Neural crest cell (in vitro differentiated cells): ENCODE results near the gene SZRD1. TPM values are rescaled to one million over a fixed set of nuclear protein-coding genes. Genes with fewer than 3 reads are reported as not detected.

ENCODE experiments used
- DNase-seq: peaks from one replicate; pipeline ENCODE4 v3.0.0; 2021; ENCODE audit warnings: low read depth, mixed read lengths, low spot score
- H3K27ac Mint-ChIP-seq: one replicate; pipeline ENCODE4 v1.8.0; 2021; ENCODE audit warnings: mild to moderate bottlenecking, mixed read lengths; ENCODE audit not compliant: unreplicated experiment
- H3K27me3 Mint-ChIP-seq: 2 replicates; pipeline ENCODE4 v1.8.0; 2021; ENCODE audit warnings: low read depth, mild to moderate bottlenecking, mixed read lengths
- H3K36me3 Mint-ChIP-seq: 2 replicates; pipeline ENCODE4 v1.8.0; 2021; ENCODE audit warnings: low read depth, mild to moderate bottlenecking, mixed read lengths
- H3K4me1 Mint-ChIP-seq: 2 replicates; pipeline ENCODE4 v1.8.0; 2021; ENCODE audit warnings: mixed read lengths
- H3K4me3 Mint-ChIP-seq: one replicate; pipeline ENCODE4 v1.8.0; 2021; ENCODE audit warnings: mild to moderate bottlenecking, mixed read lengths
- H3K9me3 Mint-ChIP-seq: 2 replicates; pipeline ENCODE4 v1.8.0; 2021; ENCODE audit warnings: mixed read lengths
- CTCF ChIP-seq: fragments of 200-600 bp; sonication (generic); conservative IDR thresholded peaks from 2 replicates; pipeline ENCODE4 v1.5.0; 2021; ENCODE audit warnings: antibody characterized with exemption, mild to moderate bottlenecking
- total RNA-seq: library from RNA; stranded (reverse); gene quantifications from 2 replicates; pipeline ENCODE4 v1.2.1, GENCODE V29; 2021

Gene SZRD1
- total RNA-seq, 1 donor from 2014 or later, result 153 TPM

GRCh38 chr1:16396591-16396990 lies 29.5 kb downstream of the SZRD1 start:
- DNase-seq, result no peak
- Mint-ChIP-seq H3K27ac (peak overlapping the region; percentile 71), H3K4me1 (peaks cover 15% of the 10 kb centered on the region), H3K4me3 (no peak overlapping the region), H3K27me3 (no peaks in the 10 kb centered on the region), H3K9me3 (no peaks in the 10 kb centered on the region), H3K36me3 (no peaks in the 10 kb centered on the region)
- no peak for TF ChIP-seq CTCF

DNA sequence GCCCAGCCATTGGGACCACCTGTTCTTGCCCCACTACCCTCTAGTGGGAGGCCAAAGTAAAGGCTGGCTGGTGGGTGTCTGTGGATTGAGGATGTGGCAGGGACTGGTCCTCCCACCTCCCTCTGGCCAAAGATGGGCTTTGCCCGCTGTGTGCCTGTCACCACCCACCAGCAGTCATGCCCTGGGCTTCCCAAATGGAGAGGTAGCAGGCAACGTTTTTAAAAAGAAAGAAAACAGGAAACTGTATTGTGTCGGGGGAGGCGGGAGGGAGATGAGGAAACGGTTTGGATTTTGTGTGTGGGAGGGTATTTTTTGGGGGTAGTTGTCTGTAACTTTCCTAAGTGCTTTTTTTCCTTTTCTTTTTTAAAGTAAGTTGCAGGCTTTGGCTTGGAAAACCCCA lies 30.1 kb downstream of the SZRD1 start:
- TF ChIP-seq CTCF, result no peak
- H3K36me3 Mint-ChIP-seq, result no peaks in the 10 kb centered on the region

GRCh38 chr1:16398371-16398953 lies 31.4 kb downstream of the SZRD1 start:
- H3K4me3 Mint-ChIP-seq, result no peak overlapping the region
- no peak overlapping the region for H3K27ac Mint-ChIP-seq
- DNase-seq, result no peak
- H3K36me3 Mint-ChIP-seq, result no peaks in the 10 kb centered on the region
- H3K4me1 Mint-ChIP-seq, result no peaks in the 10 kb centered on the region
- no peaks in the 10 kb centered on the region for H3K9me3 Mint-ChIP-seq
- TF ChIP-seq CTCF, result no peak
- no peaks in the 10 kb centered on the region for H3K27me3 Mint-ChIP-seq

More for the DNA sequence above, 30.1 kb downstream of the SZRD1 start:
- Mint-ChIP-seq H3K4me1 (peaks cover 10% of the 10 kb centered on the region), H3K9me3 (no peaks in the 10 kb centered on the region), H3K27ac (no peak overlapping the region), H3K27me3 (no peaks in the 10 kb centered on the region), H3K4me3 (no peak overlapping the region)
- no peak for DNase-seq

- no peak overlapping the region for H3K4me3 Mint-ChIP-seq
- H3K36me3 Mint-ChIP-seq, result no peaks in the 10 kb centered on the region
- H3K27me3 Mint-ChIP-seq, result no peaks in the 10 kb centered on the region
- H3K27ac Mint-ChIP-seq, result peak overlapping the region; percentile 32
- no peak for TF ChIP-seq CTCF
- DNase-seq, result no peak
- peaks cover 4% of the 10 kb centered on the region for H3K4me1 Mint-ChIP-seq
- no peaks in the 10 kb centered on the region for H3K9me3 Mint-ChIP-seq
These were observed 35.7 kb downstream of the SZRD1 start for GRCh38 chr1:16402742-16403141.

DNA sequence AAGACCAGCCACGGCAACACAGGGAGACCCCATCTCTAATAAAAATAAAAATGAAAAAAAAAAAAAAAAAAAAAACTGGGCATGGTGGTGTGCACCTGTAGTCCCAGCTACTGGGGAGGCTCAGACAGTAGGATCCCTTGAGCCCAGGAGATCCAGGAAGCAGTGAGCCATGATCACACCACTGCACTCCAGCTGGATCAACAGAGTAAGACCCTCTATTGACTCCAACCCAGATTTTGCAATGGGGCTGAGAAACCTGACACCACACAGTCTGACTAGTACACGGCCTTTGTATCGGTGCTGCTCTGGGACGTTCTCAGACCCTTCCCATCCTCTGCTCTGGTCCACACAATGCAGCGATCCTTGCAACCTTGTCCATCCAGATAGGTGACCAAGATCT lies 38.4 kb downstream of the SZRD1 start:
- Mint-ChIP-seq H3K9me3 (no peaks in the 10 kb centered on the region), H3K27me3 (no peaks in the 10 kb centered on the region), H3K36me3 (no peaks in the 10 kb centered on the region), H3K4me1 (peaks cover 4% of the 10 kb centered on the region), H3K27ac (no peak overlapping the region), H3K4me3 (no peak overlapping the region)
- no peak for TF ChIP-seq CTCF
- no peak for DNase-seq
